Muscle of leg (tissue), 11 donors: Measurements from ENCODE around the gene ASPM. TPM values are rescaled to one million over a fixed set of nuclear protein-coding genes. Genes with fewer than 3 reads are reported as not detected.

Experiments
- DNase-seq: peaks from one replicate; pipeline ENCODE4 v3.0.0; 2013
- H3K27ac ChIP-seq: one replicate; pipeline ENCODE4 v1.5.1; 2013; ENCODE audit warnings: mild to moderate bottlenecking, low read length, control low read depth
- H3K27me3 ChIP-seq: one replicate; pipeline ENCODE4 v1.6.1; 2013; ENCODE audit warnings: low read length; ENCODE audit not compliant: control insufficient read depth, insufficient read depth
- H3K36me3 ChIP-seq: one replicate; pipeline ENCODE4 v1.6.1; 2013; ENCODE audit warnings: low read length; ENCODE audit not compliant: control insufficient read depth, insufficient read depth
- H3K4me1 ChIP-seq: one replicate; pipeline ENCODE4 v1.6.1; 2013; ENCODE audit warnings: low read length; ENCODE audit not compliant: control insufficient read depth, insufficient read depth
- H3K4me3 ChIP-seq: one replicate; pipeline ENCODE4 v1.5.1; 2013; ENCODE audit warnings: low read length, control low read depth
- H3K9me3 ChIP-seq: replicated peaks from 2 replicates; pipeline ENCODE4 v1.6.1; 2013; ENCODE audit warnings: low read depth, low read length; ENCODE audit not compliant: control insufficient read depth
- whole genome bisulfite sequencing: methylation state at CpG from one replicate; pipeline ENCODE4 v1.1.5; 2013; ENCODE audit warnings: missing lambda C conversion rate; ENCODE audit not compliant: insufficient coverage; 5-methylcytosine and 5-hydroxymethylcytosine counted together
- polyA plus RNA-seq, 8 donors: library from polyadenylated mRNA; unstranded; fragments of 120-200 nt; gene quantifications; one replicate each; pipeline versions ENCODE4 v1.2.1 to v1.2.3, GENCODE V29; 2013; ENCODE audit warnings: inconsistent platforms in 1 of 8, low replicate concordance in 1 of 8; ENCODE audit not compliant: insufficient read length in 8 of 8, insufficient read depth in 1 of 8
- total RNA-seq: library from RNA; stranded (reverse); fragments of 120-200 nt; gene quantifications from one replicate; pipeline ENCODE4 v1.2.4, GENCODE V29; 2013

The ASPM gene
- total and polyA plus RNA-seq, 9 donors, result 8.5 to 18.3 (median 13.8) TPM

DNA sequence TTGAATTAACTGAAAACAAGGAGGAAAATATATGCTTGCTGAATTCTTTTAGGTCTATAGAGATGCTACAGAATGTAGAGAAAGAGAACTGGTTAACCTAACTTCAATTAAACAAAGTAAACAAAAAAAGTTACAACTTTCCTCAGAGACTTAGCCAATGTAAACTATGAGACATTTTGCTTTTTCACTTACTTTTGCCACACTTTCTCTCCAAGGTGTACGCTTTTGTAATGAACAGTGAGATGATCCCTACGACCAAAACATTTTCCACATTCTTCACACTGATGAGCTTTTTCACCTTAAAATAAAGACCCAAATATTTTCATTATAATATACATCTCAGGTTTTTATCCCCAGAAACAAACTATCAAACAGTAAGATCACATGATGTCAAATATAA, 28.3 kb upstream of the ASPM start:
- Histone ChIP-seq H3K36me3 (peaks cover 4% of the 10 kb centered on the region), H3K27me3 (no peaks in the 10 kb centered on the region), H3K4me3 (no peak overlapping the region), H3K4me1 (no peaks in the 10 kb centered on the region), H3K27ac (no peak overlapping the region), H3K9me3 (no peaks in the 10 kb centered on the region)
- 100% methylated on average over 1 of the region's 2 CpGs for WGBS
- no peak for DNase-seq

DNA sequence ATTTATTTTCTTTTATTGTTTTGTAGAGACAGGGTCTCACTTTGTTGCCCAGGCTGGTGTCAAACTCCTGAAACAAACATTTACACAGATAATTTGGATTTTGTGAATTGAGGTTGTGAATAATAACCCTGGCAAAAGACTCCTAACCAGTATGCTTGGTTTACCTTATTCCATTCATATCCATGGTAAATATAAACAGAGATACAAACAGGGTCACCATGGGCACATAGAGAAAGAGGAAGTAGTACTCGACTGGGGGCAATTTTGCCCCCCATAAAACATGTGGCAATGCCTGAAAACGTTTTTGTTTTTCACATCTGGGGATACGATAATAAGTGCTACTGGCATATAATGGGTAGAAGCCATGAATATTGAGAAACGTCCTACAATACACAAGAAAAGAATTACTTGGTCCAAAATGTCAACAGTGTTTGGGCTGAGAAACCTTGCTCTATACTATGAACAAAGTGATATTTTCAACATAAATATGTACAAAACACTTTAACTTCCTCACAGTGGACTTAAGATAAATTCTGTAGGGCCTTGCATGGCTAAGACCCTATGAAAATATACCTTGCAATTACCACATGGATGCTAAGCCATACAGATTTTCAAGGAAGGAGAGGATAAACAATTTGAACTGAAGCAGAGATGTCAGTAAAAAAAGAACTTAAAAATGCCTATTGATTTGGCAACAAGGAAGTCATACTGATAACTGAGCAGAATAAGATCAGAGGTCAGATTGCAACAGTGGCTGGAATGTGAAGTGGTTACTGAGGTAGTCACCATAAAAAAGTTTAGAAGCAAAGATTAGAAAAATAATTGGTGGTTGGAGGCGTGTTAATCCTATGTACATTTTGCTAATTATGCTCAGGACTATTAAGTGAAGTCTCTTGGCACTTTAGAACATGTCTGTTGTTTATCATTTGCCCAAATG, 27.4 kb upstream of the ASPM start:
- Histone ChIP-seq H3K4me3 (no peak overlapping the region), H3K9me3 (no peaks in the 10 kb centered on the region), H3K27me3 (no peaks in the 10 kb centered on the region), H3K27ac (no peak overlapping the region), H3K4me1 (no peaks in the 10 kb centered on the region), H3K36me3 (peaks cover 4% of the 10 kb centered on the region)
- no CpG with 5 or more reads among the region's 5 CpGs for WGBS
- DNase-seq, result no peak

DNA sequence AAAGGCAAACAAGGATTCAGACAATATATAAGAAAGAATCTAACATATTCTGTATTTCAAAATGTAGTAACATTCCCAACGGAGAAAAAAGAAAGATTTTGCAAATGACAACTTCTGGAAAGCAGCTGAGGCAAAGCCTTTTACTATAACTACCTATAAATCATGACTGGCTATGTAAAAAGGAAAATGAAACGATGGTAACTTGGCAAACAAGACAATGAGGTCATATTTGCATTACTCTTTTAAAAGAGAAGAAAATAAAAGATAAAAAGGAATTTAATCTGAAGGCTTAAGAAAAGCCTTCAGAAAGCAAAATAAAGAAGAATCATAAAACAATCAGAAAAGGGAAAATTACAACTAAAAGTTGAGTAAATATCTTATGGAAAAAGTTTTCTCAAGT, 25.1 kb upstream of the ASPM start:
- Histone ChIP-seq H3K27me3 (no peaks in the 10 kb centered on the region), H3K36me3 (peaks cover 4% of the 10 kb centered on the region), H3K9me3 (no peaks in the 10 kb centered on the region), H3K4me1 (no peaks in the 10 kb centered on the region), H3K27ac (no peak overlapping the region), H3K4me3 (no peak overlapping the region)
- no CpG with 5 or more reads among the region's 2 CpGs for WGBS
- peak; percentile 46 for DNase-seq

DNA sequence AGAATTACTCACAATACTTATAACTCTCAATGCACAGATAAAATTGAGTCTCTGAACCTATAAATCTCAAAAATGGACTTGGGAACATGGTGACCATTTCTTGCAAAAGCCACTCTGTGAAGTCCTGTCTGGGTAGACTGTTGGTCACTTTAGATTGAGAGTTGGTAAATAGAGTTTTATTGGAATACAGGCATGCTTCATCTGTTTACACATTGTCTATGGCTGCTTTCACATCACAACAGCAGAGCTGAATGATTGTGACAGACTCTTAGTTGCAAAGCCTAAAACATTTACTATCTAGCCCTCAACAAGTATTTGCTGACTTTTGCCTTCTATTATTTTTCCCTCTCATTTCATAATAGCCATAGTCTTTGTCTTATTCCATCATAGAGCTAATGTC, 24.1 kb upstream of the ASPM start:
- Histone ChIP-seq H3K27ac (no peak overlapping the region), H3K4me1 (no peaks in the 10 kb centered on the region)

DNA sequence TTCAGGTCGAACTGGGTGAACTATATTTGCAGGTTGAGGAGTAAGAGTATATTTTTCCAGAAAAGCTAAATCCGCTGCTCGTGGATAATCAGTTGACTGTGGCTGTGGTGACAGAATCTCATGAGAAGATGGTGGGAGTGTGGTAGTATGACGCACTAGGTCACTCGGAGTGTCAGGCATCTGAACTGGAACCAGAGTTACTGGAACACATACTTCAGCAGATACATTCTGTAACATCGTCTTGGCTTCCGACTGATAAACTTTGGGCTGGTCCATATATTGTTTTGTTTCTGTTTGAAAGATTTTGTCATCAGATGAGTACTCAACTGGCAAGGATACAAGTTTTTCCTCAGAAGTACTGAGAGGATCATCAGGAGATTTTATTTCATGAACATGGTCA, 13.0 kb upstream of the ASPM start:
- 91% methylated on average over 5 of the region's 7 CpGs for WGBS
- no peak overlapping the region for H3K4me3 ChIP-seq
- H3K4me1 ChIP-seq, result no peaks in the 10 kb centered on the region
- H3K9me3 ChIP-seq, result no peaks in the 10 kb centered on the region
- H3K27me3 ChIP-seq, result no peaks in the 10 kb centered on the region
- H3K36me3 ChIP-seq, result peaks cover 6% of the 10 kb centered on the region
- H3K27ac ChIP-seq, result no peak overlapping the region
- no peak for DNase-seq

More for the DNA sequence above, 24.1 kb upstream of the ASPM start:
- no peaks in the 10 kb centered on the region for H3K9me3 ChIP-seq
- H3K36me3 ChIP-seq, result peaks cover 4% of the 10 kb centered on the region
- no peak overlapping the region for H3K4me3 ChIP-seq
- H3K27me3 ChIP-seq, result no peaks in the 10 kb centered on the region
- no peak for DNase-seq

DNA sequence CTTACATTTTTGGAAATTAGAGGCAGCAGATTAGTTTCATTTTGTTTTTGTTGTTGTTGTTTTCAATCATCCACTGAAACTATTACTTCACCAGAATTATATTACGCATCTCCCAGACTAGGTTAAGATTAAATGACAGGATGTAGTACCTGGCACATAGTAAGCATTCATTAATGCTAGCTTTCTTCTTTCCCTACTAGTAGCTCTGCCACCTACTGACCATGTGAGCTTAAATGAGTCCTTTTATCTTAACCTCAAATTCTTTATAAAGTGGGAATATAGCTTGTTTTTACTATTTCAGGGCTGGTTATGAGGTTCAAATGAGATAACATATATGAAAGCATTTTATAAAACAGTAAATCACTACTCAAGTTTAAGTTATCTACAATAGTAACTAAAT, 10.2 kb upstream of the ASPM start:
- no peaks in the 10 kb centered on the region for H3K9me3 ChIP-seq
- no CpG with 5 or more reads among the region's 1 CpG for WGBS

DNA sequence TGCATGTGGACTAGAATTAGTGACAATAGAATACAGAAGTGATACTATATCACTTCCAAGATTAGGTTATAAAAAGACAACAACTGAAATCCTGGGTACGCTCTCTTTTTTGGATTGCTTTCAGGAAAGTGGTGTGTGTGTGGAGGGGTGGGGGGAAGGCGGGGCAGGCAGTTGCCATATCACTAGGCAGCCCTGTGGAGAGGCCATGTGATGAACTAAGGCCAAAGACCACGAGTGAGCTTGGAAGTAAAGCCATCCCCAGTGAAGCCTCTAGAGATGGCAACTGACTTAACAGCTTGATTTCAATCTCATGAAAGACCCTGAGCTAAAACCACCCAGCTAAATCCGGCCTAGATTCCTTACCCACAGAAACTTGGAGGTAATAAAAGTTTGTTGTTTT, 6.2 kb upstream of the ASPM start:
- WGBS, result no CpG with 5 or more reads among the region's 4 CpGs
- DNase-seq, result no peak
- H3K36me3 ChIP-seq, result no peaks in the 10 kb centered on the region
- no peak overlapping the region for H3K4me3 ChIP-seq
- no peaks in the 10 kb centered on the region for H3K4me1 ChIP-seq
- H3K27me3 ChIP-seq, result no peaks in the 10 kb centered on the region
- H3K27ac ChIP-seq, result no peak overlapping the region
- H3K9me3 ChIP-seq, result no peaks in the 10 kb centered on the region

More for the DNA sequence above, 10.2 kb upstream of the ASPM start:
- Histone ChIP-seq H3K4me3 (no peak overlapping the region), H3K27me3 (no peaks in the 10 kb centered on the region), H3K36me3 (peaks cover 6% of the 10 kb centered on the region), H3K4me1 (no peaks in the 10 kb centered on the region), H3K27ac (no peak overlapping the region)
- no peak for DNase-seq

DNA sequence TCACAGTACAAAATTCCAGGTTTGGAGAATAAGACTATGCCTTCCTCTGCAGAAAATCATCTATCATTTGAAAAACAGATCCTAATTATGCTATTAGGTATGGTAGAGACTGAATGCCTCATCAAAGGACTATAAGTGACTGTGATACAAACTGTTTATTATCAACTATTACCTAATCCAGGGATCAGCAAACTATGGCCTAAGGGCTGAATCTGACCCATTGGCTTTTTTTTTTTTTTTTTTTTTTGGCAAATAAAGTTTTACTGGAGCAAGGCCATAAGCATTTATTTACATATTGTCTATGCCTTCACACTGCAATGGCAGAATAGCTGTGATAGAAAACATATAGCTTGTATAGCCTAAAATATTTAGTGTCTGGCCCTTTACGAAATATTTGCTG, 4.7 kb upstream of the ASPM start:
- Histone ChIP-seq H3K4me1 (no peaks in the 10 kb centered on the region), H3K36me3 (no peaks in the 10 kb centered on the region), H3K27me3 (no peaks in the 10 kb centered on the region), H3K27ac (no peak overlapping the region), H3K4me3 (no peak overlapping the region), H3K9me3 (no peaks in the 10 kb centered on the region)
- WGBS, result no CpG with 5 or more reads among the region's 1 CpG
- no peak for DNase-seq

DNA sequence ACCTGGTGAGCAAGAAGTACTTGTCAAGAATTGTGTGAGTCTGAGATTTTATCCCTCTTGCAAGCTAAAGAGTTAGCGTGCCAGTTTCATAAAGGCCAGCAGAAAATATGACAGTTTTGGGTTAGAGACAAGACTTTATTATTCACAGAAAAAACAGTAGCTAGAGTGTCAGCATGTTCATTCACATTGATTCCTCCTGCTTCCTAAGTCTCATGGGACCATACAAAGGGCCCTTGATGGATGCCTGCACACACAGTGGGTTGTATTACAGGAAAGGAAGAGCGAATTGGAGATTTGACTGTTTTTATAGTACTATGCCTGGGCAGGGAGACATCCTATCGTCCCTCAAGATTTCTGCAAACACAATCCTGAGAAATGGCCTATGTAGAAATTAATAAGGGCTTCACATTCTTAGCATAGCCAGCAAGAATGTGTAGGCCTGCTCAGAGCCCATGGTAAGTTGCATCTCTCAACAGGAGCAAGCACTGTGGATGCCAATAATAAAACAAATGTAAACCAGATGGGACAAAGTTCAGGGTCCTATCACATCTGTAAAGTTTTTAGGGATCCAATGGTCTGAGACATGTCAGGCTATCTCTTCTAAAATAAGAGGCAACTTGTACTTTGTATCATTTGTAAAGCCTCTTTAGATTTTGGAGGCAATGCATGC, 4.0 kb upstream of the ASPM start:
- Histone ChIP-seq H3K36me3 (no peaks in the 10 kb centered on the region), H3K4me3 (no peak overlapping the region), H3K27ac (no peak overlapping the region), H3K27me3 (no peaks in the 10 kb centered on the region), H3K9me3 (no peaks in the 10 kb centered on the region), H3K4me1 (no peaks in the 10 kb centered on the region)
- WGBS, result no CpG with 5 or more reads among the region's 3 CpGs
- DNase-seq, result no peak

DNA sequence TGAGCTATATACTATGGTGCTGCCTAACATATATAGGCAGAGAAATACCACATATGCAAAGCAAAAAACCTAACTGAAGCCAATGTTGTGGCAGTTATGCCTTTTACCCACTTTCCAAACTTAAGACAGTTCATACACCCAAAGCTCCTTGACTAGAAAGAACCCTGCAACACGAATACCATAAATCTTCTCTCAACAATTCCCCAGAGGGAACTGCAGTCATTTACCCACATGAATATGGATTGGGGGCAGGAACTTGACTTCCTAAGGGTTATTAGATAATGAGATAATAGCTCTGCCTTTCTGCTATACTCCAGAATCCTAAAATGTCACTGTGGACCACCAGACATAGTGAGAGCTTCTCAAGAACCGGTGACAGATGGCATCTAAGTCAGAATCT, 2.9 kb upstream of the ASPM start:
- WGBS, result 100% methylated on average over 1 of the region's 2 CpGs
- Histone ChIP-seq H3K9me3 (no peaks in the 10 kb centered on the region), H3K4me3 (no peak overlapping the region), H3K4me1 (no peaks in the 10 kb centered on the region), H3K27me3 (no peaks in the 10 kb centered on the region), H3K36me3 (no peaks in the 10 kb centered on the region), H3K27ac (no peak overlapping the region)
- no peak for DNase-seq
